HCT116 (cell line): Measurements from ENCODE around the gene CEP112. TPM values are rescaled to one million over a fixed set of nuclear protein-coding genes. Genes with fewer than 3 reads are reported as not detected.

Experiments
- ATAC-seq: fragments of 200-7000 bp; cut with Tn5 transposase; 2 replicates; pipeline ENCODE4 v1.9.1; 2020; ENCODE audit warnings: mild to moderate bottlenecking, moderate library complexity
- BruUV-seq: library from RNA; stranded (reverse); fragments of 400-500 nt; replicated peaks from 2 replicates; lab custom pipeline; 2021; lab: Mats Ljungman, UMichigan
- CTCF ChIA-PET: fragments of 300-600 bp; sonication (Branson Sonifier 250); formaldehyde crosslinking; loops from one replicate; lab custom pipeline; 2021; ENCODE audit warnings: antibody characterized with exemption; lab: Charles Lee
- POLR2A ChIA-PET: fragments of 300-600, 350-600 bp; sonication (Branson Sonifier 250); formaldehyde crosslinking; loops from one replicate; lab custom pipeline; 2021; ENCODE audit warnings: antibody characterized with exemption; lab: Charles Lee
- RAD21 ChIA-PET, 2 experiments: fragments of 300-600 bp; sonication (Branson Sonifier 250); formaldehyde crosslinking; loops; one replicate each; lab custom pipeline; 2023; ENCODE audit warnings: low total read pairs in 2 of 2; ENCODE audit not compliant: uncharacterized antibody in 2 of 2, unreplicated experiment in 2 of 2, low non-redundant PET in 1 of 2; lab: Charles Lee
- DNase-seq: peaks from one replicate; pipeline ENCODE4 v3.0.0-alpha.2; 2010; ENCODE audit warnings: low read depth, low spot score
- H2AFZ ChIP-seq: fragments of 200-600 bp; shearing (Covaris generic), sonication (generic); 2 replicates; pipeline ENCODE4 v1.6.1; 2017; ENCODE audit warnings: low read depth, mixed run types, mixed read lengths, antibody characterized with exemption, low read length; ENCODE audit not compliant: poor library complexity, severe bottlenecking
- H3K27ac ChIP-seq: 2 replicates; pipeline ENCODE4 v1.5.1; 2012; ENCODE audit warnings: low read depth, low read length
- H3K27me3 ChIP-seq: fragments of 200-600 bp; sonication (generic); 2 replicates; pipeline ENCODE4 v1.6.1; 2016; ENCODE audit warnings: mixed run types, low read length, mixed read lengths; ENCODE audit not compliant: insufficient read depth
- H3K36me3 ChIP-seq, 2 experiments: fragments of 200-500 bp in 1 of 2; fragments of 200-600 bp in 1 of 2; sonication (Bioruptor generic) in 1 of 2; sonication (generic) in 1 of 2; 2 replicates each; pipeline versions ENCODE4 v1.5.1 to v1.6.1; 2014 to 2016; ENCODE audit warnings: low read length in 2 of 2, inconsistent platforms in 1 of 2, mixed read lengths in 1 of 2, mixed run types in 1 of 2; ENCODE audit not compliant: insufficient read depth in 2 of 2, control insufficient read depth in 1 of 2
- H3K4me1 ChIP-seq, 2 experiments: fragments of 200-600 bp in 1 of 2; sonication (generic) in 1 of 2; 2 replicates each; pipeline versions ENCODE4 v1.5.1 to v1.6.1; 2012 to 2017; ENCODE audit warnings: low read length in 2 of 2, inconsistent platforms in 1 of 2, mild to moderate bottlenecking in 1 of 2, mixed read lengths in 1 of 2, mixed run types in 1 of 2, moderate library complexity in 1 of 2; ENCODE audit not compliant: insufficient read depth in 2 of 2, control insufficient read depth in 1 of 2
- H3K4me2 ChIP-seq: fragments of 200-600 bp; sonication (generic); 2 replicates; pipeline ENCODE4 v1.6.1; 2017; ENCODE audit warnings: mixed run types, low read length, mixed read lengths
- H3K4me3 ChIP-seq, 2 experiments: fragments of 200-600 bp in 1 of 2; sonication (generic) in 1 of 2; replicated peaks in 1 of 2; 2 replicates each; pipeline ENCODE4 v1.5.1; 2011 to 2016; ENCODE audit warnings: low read length in 2 of 2, control low read depth in 1 of 2, low read depth in 1 of 2, mild to moderate bottlenecking in 1 of 2, mixed read lengths in 1 of 2, mixed run types in 1 of 2
- H3K79me2 ChIP-seq: fragments of 200-600 bp; sonication (generic); 2 replicates; pipeline ENCODE4 v1.6.1; 2017; ENCODE audit warnings: mild to moderate bottlenecking, mixed run types, low read length, moderate library complexity, mixed read lengths; ENCODE audit not compliant: insufficient read depth
- H3K9ac ChIP-seq: fragments of 200-600 bp; sonication (generic); 2 replicates; pipeline ENCODE4 v1.6.1; 2016; ENCODE audit warnings: low read length, mixed read lengths
- H3K9me2 ChIP-seq: fragments of 200-600 bp; sonication (generic), shearing (Covaris generic); 2 replicates; pipeline ENCODE4 v1.6.1; 2017; ENCODE audit warnings: mixed run types, mild to moderate bottlenecking, moderate library complexity; ENCODE audit not compliant: insufficient read depth
- H3K9me3 ChIP-seq, 2 experiments: fragments of 200-500 bp in 1 of 2; fragments of 200-600 bp in 1 of 2; sonication (Bioruptor generic) in 1 of 2; sonication (generic) in 1 of 2; 2 replicates each; pipeline ENCODE4 v1.6.1; 2014 to 2017; ENCODE audit warnings: low read length in 2 of 2, mixed read lengths in 2 of 2, inconsistent platforms in 1 of 2, low read depth in 1 of 2, mild to moderate bottlenecking in 1 of 2, mixed run types in 1 of 2, moderate library complexity in 1 of 2; ENCODE audit not compliant: control insufficient read depth in 1 of 2, insufficient read depth in 1 of 2
- H4K20me1 ChIP-seq: fragments of 200-600 bp; sonication (generic), shearing (Covaris generic); 2 replicates; pipeline ENCODE4 v1.6.1; 2017; ENCODE audit warnings: mixed run types, mild to moderate bottlenecking, moderate library complexity; ENCODE audit not compliant: insufficient read depth
- EZH2phosphoT487 ChIP-seq: fragments of 200-600 bp; IDR thresholded peaks from 2 replicates; pipeline ENCODE4 v1.6.1; 2018; ENCODE audit warnings: antibody characterized with exemption, borderline replicate concordance
- POLR2A ChIP-seq: IDR thresholded peaks from 2 replicates; pipeline ENCODE4 v1.7.0; 2011; ENCODE audit warnings: borderline replicate concordance; ENCODE audit not compliant: insufficient read depth, insufficient read length; ENCODE audit errors: extremely low read depth
- RAD21 ChIP-seq: IDR thresholded peaks from 2 replicates; pipeline ENCODE4 v1.6.1; 2012; ENCODE audit warnings: low read depth, mild to moderate bottlenecking
- SP1 ChIP-seq: IDR thresholded peaks from 2 replicates; pipeline ENCODE4 v1.6.1; 2012; ENCODE audit warnings: low read depth
- intact Hi-C: fragments of 100-400 bp; cut with micrococcal nuclease; formaldehyde crosslinking; loops from 2 replicates; pipeline ENCODE4 v1.10.0; 2022
- total RNA-seq: library from RNA; stranded (reverse); gene quantifications from one replicate; pipeline ENCODE4 v1.2.1, GENCODE V29; 2021; ENCODE audit not compliant: unreplicated experiment
- TF ChIP-seq, protein P1 (sequence below): IDR thresholded peaks from 2 replicates; pipeline ENCODE4 v1.6.1; 2012
- TF ChIP-seq, protein P2 (sequence below): IDR thresholded peaks from 2 replicates; pipeline ENCODE4 v1.6.1; 2012; ENCODE audit warnings: low read depth
- TF ChIP-seq, protein P3 (sequence below): IDR thresholded peaks from 2 replicates; pipeline ENCODE4 v1.6.1; 2012
- TF ChIP-seq, protein P4 (sequence below), 3 experiments: fragments of 200-600 bp in 1 of 3; sonication (generic) in 1 of 3; IDR thresholded peaks in 2 of 3; conservative IDR thresholded peaks in 1 of 3; 2 replicates each; pipeline ENCODE4 v1.5.1; 2012 to 2017; ENCODE audit warnings: low read depth in 2 of 3, low read length in 2 of 3, antibody characterized with exemption in 1 of 3, borderline replicate concordance in 1 of 3, control low read depth in 1 of 3, mild to moderate bottlenecking in 1 of 3, mixed read lengths in 1 of 3, mixed run types in 1 of 3, moderate library complexity in 1 of 3; ENCODE audit not compliant: insufficient read depth in 1 of 3

Gene CEP112
- total RNA-seq, 1 experiment from 2014 or later, result 10.9 TPM

DNA sequence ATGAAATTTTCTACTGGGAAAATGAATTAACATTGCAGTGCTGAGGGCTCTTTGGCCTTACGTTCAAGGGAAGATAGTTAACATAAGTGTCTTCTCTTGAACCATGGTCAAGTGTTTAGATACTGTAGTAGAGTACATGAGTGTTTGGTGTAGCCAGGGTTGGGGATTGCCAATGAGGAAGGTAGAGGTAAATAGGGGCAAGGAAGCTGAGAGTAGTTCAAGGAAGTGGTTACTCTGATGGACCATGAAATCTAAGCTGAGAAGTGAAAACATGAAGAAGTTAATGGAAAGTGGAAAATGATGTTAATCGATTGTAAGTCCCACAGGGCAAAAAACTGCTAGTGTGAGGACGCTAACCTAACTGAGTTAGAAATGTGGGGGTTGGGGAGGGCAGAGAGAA, 380.9 kb downstream of the CEP112 start:
- no peak overlapping the region for H3K27ac ChIP-seq
- TF ChIP-seq, protein P1, sequence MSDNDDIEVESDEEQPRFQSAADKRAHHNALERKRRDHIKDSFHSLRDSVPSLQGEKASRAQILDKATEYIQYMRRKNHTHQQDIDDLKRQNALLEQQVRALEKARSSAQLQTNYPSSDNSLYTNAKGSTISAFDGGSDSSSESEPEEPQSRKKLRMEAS, result no peak
- peaks cover 0 to 4% of the 10 kb centered on the region in 2 experiments; a peak in 1 of 4 replicates for H3K9me3 ChIP-seq
- no peak overlapping the region for H3K4me2 ChIP-seq
- DNase-seq, result no peak
- H3K36me3 ChIP-seq, result no peaks in the 10 kb centered on the region
- H3K4me3 ChIP-seq, result no peak overlapping the region
- H4K20me1 ChIP-seq, result no peaks in the 10 kb centered on the region
- no peaks in the 10 kb centered on the region for H3K27me3 ChIP-seq
- BruUV-seq, result no TSS peak
- ChIA-PET CTCF (no interaction called here), POLR2A (no interaction called here), RAD21 (no interaction called here)
- H3K79me2 ChIP-seq, result no peaks in the 10 kb centered on the region
- ATAC-seq, result no peak
- H3K9ac ChIP-seq, result no peak overlapping the region
- no peaks in the 10 kb centered on the region for H3K4me1 ChIP-seq
- no peak overlapping the region for H2AFZ ChIP-seq
- H3K9me2 ChIP-seq, result peaks cover 5% of the 10 kb centered on the region; the same call in 1 of the 2 replicates
- intact Hi-C loops, result no loop called here

DNA sequence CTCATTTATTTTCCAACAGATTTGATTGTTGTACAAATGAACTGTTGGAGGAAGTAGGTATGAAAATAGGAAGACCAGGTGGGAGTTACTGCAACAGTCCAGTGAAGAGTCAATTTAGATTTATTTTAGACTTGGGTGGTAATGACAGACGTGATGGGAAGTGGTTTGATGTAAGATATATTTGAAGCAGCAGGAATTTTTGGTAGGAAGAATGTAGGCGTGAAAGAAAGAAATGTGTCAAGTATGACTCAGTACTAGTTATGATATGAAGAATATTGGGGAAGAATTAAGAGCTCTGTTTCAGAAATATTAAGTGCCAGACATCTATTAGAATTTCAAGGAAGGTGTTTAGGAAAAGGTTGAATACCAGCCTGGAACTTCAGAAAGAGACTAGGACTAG, 382.6 kb downstream of the CEP112 start:
- ATAC-seq (no peak), DNase-seq (no peak)
- ChIA-PET RAD21 (no interaction called here), POLR2A (no interaction called here), CTCF (no interaction called here)
- H3K4me1 ChIP-seq, result no peaks in the 10 kb centered on the region
- H3K27ac ChIP-seq, result no peak overlapping the region
- no peaks in the 10 kb centered on the region for H3K9me2 ChIP-seq
- no TSS peak for BruUV-seq
- H3K9me3 ChIP-seq, result peaks cover 0 to 4% of the 10 kb centered on the region in 2 experiments; a peak in 1 of 4 replicates
- intact Hi-C loops, result no loop called here
- no peaks in the 10 kb centered on the region for H3K36me3 ChIP-seq
- H4K20me1 ChIP-seq, result no peaks in the 10 kb centered on the region
- H3K79me2 ChIP-seq, result no peaks in the 10 kb centered on the region
- TF ChIP-seq, protein P1, result no peak
- TF ChIP-seq, protein P2, sequence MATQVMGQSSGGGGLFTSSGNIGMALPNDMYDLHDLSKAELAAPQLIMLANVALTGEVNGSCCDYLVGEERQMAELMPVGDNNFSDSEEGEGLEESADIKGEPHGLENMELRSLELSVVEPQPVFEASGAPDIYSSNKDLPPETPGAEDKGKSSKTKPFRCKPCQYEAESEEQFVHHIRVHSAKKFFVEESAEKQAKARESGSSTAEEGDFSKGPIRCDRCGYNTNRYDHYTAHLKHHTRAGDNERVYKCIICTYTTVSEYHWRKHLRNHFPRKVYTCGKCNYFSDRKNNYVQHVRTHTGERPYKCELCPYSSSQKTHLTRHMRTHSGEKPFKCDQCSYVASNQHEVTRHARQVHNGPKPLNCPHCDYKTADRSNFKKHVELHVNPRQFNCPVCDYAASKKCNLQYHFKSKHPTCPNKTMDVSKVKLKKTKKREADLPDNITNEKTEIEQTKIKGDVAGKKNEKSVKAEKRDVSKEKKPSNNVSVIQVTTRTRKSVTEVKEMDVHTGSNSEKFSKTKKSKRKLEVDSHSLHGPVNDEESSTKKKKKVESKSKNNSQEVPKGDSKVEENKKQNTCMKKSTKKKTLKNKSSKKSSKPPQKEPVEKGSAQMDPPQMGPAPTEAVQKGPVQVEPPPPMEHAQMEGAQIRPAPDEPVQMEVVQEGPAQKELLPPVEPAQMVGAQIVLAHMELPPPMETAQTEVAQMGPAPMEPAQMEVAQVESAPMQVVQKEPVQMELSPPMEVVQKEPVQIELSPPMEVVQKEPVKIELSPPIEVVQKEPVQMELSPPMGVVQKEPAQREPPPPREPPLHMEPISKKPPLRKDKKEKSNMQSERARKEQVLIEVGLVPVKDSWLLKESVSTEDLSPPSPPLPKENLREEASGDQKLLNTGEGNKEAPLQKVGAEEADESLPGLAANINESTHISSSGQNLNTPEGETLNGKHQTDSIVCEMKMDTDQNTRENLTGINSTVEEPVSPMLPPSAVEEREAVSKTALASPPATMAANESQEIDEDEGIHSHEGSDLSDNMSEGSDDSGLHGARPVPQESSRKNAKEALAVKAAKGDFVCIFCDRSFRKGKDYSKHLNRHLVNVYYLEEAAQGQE, result no peak
- TF ChIP-seq POLR2A, result no peak
- TF ChIP-seq EZH2phosphoT487, result no peak
- TF ChIP-seq RAD21, result no peak
- no peak for TF ChIP-seq SP1
- TF ChIP-seq, protein P3, sequence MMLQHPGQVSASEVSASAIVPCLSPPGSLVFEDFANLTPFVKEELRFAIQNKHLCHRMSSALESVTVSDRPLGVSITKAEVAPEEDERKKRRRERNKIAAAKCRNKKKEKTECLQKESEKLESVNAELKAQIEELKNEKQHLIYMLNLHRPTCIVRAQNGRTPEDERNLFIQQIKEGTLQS, result no peak
- TF ChIP-seq, protein P4, sequence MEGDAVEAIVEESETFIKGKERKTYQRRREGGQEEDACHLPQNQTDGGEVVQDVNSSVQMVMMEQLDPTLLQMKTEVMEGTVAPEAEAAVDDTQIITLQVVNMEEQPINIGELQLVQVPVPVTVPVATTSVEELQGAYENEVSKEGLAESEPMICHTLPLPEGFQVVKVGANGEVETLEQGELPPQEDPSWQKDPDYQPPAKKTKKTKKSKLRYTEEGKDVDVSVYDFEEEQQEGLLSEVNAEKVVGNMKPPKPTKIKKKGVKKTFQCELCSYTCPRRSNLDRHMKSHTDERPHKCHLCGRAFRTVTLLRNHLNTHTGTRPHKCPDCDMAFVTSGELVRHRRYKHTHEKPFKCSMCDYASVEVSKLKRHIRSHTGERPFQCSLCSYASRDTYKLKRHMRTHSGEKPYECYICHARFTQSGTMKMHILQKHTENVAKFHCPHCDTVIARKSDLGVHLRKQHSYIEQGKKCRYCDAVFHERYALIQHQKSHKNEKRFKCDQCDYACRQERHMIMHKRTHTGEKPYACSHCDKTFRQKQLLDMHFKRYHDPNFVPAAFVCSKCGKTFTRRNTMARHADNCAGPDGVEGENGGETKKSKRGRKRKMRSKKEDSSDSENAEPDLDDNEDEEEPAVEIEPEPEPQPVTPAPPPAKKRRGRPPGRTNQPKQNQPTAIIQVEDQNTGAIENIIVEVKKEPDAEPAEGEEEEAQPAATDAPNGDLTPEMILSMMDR (IDR thresholded peaks at IDR 0.05 in 2 of 3, conservative IDR thresholded peaks at IDR 0.05 in 1 of 3; ENCODE audit: borderline replicate concordance in 1 of 3, insufficient read depth in 1 of 3, low read depth in 2 of 3, low read length in 2 of 3), result no peak
- no peak overlapping the region for H3K4me3 ChIP-seq
- no peak overlapping the region for H3K9ac ChIP-seq
- H3K4me2 ChIP-seq, result no peak overlapping the region
- H3K27me3 ChIP-seq, result no peaks in the 10 kb centered on the region
- H2AFZ ChIP-seq, result no peak overlapping the region
